SH-SY5Y (cell line): Measurements from ENCODE around the gene USP46.

Experiments
- GATA2 ChIP-seq: IDR thresholded peaks from 2 replicates; pipeline ENCODE4 v1.6.1; 2011; ENCODE audit warnings: mild to moderate bottlenecking, low read depth, low read length
- GATA3 ChIP-seq: IDR thresholded peaks from 2 replicates; pipeline ENCODE4 v1.6.1; 2011; ENCODE audit warnings: low read depth, mild to moderate bottlenecking, low read length, moderate library complexity

DNA sequence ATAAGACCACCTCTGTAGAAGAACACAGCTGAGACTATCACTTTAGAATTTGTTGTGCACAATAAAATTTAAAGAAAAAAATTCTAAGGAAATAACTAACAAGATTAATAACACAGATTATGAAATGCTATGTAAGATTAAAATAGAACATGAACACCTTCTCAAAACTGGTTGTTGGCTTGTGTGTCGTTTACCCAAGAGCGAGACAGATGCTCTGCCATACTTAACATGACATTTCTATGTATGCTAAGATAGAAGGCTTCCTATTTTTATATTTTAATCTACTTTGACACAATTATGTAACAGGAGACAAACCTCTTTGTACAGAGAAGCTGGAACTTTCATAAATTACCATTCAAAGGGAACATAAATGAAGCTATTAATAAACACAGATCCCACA, 30.1 kb downstream of the USP46 start:
- TF ChIP-seq GATA2, result no peak
- TF ChIP-seq GATA3, result no peak
